Uterus (tissue), 4 donors: ENCODE measurements around the gene MYO18B. TPM values are rescaled to one million over a fixed set of nuclear protein-coding genes. Genes with fewer than 3 reads are reported as not detected.

Experiments
- DNase-seq, 2 donors: peaks; one replicate each; pipeline ENCODE4 v3.0.0-alpha.2; 2019 to 2020
- H3K27ac ChIP-seq, 2 donors: fragments of 200-600 bp; sonication (generic); 1 replicate in 1 of 2; 2 replicates in 1 of 2; pipeline ENCODE4 v1.5.1; 2016 to 2018
- H3K27me3 ChIP-seq, 2 donors: fragments of 200-600 bp; sonication (generic); one replicate each; pipeline ENCODE4 v1.5.1; 2018 to 2019; ENCODE audit warnings: control low read depth in 1 of 2
- H3K36me3 ChIP-seq, 2 donors: fragments of 200-600 bp; sonication (generic); one replicate each; pipeline ENCODE4 v1.5.1; 2019; ENCODE audit warnings: control low read depth in 1 of 2
- H3K4me1 ChIP-seq, 2 donors: fragments of 200-600 bp; sonication (generic); one replicate each; pipeline ENCODE4 v1.5.1; 2018 to 2019; ENCODE audit warnings: control low read depth in 1 of 2
- H3K4me3 ChIP-seq, 2 donors: fragments of 200-600 bp; sonication (generic); 1 replicate in 1 of 2; 2 replicates in 1 of 2; pipeline ENCODE4 v1.5.1; 2018 to 2019; ENCODE audit warnings: mild to moderate bottlenecking in 1 of 2
- H3K9me3 ChIP-seq, 2 donors: fragments of 200-600 bp; sonication (generic); one replicate each; pipeline ENCODE4 v1.5.1; 2019; ENCODE audit warnings: control low read depth in 1 of 2
- POLR2A ChIP-seq, 2 donors: fragments of 450-650 bp; IDR thresholded peaks; one replicate each; pipeline ENCODE4 v1.6.1; 2016; ENCODE audit warnings: antibody characterized with exemption in 2 of 2, mild to moderate bottlenecking in 1 of 2, moderate library complexity in 1 of 2
- intact Hi-C: fragments of 100-400 bp; cut with DNase I; formaldehyde crosslinking; loops from one replicate; pipeline ENCODE4 v1.15.1; 2023; ENCODE audit warnings: low total_unique reads
- total RNA-seq, 4 donors: library from RNA; depleted of rRNA in 3 of 4; stranded (reverse); fragments of >200 nt in 3 of 4; gene quantifications; one replicate each; pipeline versions ENCODE4 v1.1.0 to v1.2.4, GENCODE V29; 2014 to 2023
- TF ChIP-seq, protein P1 (sequence below), 4 experiments: fragments of 200-600 bp in 2 of 4; fragments of 450-650 bp in 2 of 4; sonication (generic) in 2 of 4; IDR thresholded peaks; one replicate each; pipeline ENCODE4 v1.5.1; 2016 to 2019; ENCODE audit warnings: antibody characterized with exemption in 4 of 4, mild to moderate bottlenecking in 2 of 4, moderate library complexity in 1 of 4
- donor health status: DM: yes; HTN: yes; CAD: no.

The MYO18B gene
- total RNA-seq, 4 donors from 2014 or later, result 0.41 to 0.43 TPM; not detected in 2

DNA sequence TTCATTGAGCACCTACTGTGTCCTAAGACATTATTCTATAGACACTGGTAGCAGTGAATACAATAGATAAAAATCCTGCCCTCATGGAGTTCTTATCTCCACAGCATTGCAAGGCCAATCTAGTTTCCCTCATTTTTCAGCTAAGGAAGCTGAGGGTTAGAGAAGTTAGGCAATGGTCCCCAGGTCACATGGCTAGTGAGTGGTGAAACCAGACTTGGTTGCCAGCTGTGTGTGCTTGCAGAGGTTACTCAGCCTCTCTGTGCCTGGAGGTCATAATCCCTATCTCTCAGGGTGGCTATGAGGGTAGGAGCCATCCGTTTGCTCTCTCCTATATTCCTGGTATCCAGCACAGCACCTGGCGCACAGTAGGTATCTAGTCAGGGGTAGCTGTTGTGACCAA lies 279.5 kb downstream of the MYO18B start:
- H3K9me3 ChIP-seq, result no peaks in the 10 kb centered on the region
- no peaks in the 10 kb centered on the region for H3K4me1 ChIP-seq
- TF ChIP-seq, protein P1, sequence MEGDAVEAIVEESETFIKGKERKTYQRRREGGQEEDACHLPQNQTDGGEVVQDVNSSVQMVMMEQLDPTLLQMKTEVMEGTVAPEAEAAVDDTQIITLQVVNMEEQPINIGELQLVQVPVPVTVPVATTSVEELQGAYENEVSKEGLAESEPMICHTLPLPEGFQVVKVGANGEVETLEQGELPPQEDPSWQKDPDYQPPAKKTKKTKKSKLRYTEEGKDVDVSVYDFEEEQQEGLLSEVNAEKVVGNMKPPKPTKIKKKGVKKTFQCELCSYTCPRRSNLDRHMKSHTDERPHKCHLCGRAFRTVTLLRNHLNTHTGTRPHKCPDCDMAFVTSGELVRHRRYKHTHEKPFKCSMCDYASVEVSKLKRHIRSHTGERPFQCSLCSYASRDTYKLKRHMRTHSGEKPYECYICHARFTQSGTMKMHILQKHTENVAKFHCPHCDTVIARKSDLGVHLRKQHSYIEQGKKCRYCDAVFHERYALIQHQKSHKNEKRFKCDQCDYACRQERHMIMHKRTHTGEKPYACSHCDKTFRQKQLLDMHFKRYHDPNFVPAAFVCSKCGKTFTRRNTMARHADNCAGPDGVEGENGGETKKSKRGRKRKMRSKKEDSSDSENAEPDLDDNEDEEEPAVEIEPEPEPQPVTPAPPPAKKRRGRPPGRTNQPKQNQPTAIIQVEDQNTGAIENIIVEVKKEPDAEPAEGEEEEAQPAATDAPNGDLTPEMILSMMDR (IDR thresholded peaks at IDR 0.05), result no peak
- H3K36me3 ChIP-seq, result no peaks in the 10 kb centered on the region
- no peak for DNase-seq
- no peak overlapping the region for H3K27ac ChIP-seq
- intact Hi-C loops, result no loop called here
- H3K4me3 ChIP-seq, result no peak overlapping the region
- no peaks in the 10 kb centered on the region for H3K27me3 ChIP-seq

DNA sequence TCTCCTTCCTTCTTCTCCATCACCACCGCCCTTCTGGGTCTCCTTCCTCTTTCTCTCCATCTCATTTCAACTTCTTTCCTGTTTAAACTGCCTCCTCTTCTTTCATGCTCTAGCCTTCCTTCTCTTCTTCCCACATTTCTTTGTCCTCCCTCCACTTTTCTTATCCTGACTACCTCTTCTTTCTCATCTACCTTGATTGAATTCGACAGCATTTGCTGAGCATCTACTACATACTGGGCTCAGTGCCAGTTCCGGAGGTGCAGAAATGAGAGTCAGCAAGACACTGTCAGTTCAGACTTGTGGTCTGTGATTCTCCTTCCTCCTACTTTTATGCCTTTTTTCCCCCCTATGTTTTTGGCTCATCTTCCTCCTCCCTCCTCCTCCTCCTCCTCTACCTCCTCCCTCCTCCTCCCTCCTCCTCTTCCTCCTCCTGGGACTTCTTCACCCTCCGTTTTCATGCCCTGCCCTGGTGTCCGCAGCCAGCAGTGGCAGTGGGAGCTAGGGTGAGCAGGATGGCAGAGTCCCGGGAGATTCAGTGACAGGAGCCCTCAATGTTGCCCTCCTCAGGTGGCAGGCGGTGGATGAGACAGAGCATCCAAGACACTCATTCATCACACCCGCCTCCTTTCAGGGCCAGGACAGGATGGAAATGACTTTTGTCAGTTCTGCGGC lies 281.3 kb downstream of the MYO18B start:
- Histone ChIP-seq H3K9me3 (no peaks in the 10 kb centered on the region), H3K27me3 (no peaks in the 10 kb centered on the region), H3K36me3 (no peaks in the 10 kb centered on the region), H3K4me3 (no peak overlapping the region), H3K27ac (no peak overlapping the region), H3K4me1 (no peaks in the 10 kb centered on the region)
- DNase-seq, result no peak
- TF ChIP-seq POLR2A (IDR thresholded peaks at IDR 0.05), result no peak
- TF ChIP-seq, protein P1 (IDR thresholded peaks at IDR 0.05), result no peak
- intact Hi-C loops, result no loop called here

DNA sequence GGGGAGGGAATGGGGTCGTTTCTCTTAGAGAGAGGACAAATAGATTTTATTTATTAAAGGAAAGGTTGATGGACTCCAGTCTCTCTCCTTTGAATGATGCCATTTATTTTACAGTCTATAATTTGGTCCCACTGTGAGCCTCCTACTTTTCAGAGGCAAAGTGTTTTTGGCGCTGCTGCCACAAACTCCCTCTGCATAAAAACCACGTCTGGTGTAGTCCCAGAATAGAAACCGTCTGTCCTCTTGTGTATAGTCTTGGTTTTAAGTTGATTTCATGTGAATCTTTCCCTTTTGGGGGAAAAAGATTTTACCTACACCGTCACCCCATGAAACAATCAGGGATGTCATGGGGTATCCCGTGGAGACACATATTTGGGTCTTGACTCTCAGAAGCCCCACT lies 283.6 kb downstream of the MYO18B start:
- H3K27ac ChIP-seq, result no peak overlapping the region
- TF ChIP-seq, protein P1 (IDR thresholded peaks at IDR 0.05), result no peak
- TF ChIP-seq POLR2A (IDR thresholded peaks at IDR 0.05), result no peak
- no peaks in the 10 kb centered on the region for H3K36me3 ChIP-seq
- no peaks in the 10 kb centered on the region for H3K4me1 ChIP-seq
- H3K27me3 ChIP-seq, result no peaks in the 10 kb centered on the region
- no peak overlapping the region for H3K4me3 ChIP-seq
- no peaks in the 10 kb centered on the region for H3K9me3 ChIP-seq
- intact Hi-C loops, result no loop called here
- no peak for DNase-seq

DNA sequence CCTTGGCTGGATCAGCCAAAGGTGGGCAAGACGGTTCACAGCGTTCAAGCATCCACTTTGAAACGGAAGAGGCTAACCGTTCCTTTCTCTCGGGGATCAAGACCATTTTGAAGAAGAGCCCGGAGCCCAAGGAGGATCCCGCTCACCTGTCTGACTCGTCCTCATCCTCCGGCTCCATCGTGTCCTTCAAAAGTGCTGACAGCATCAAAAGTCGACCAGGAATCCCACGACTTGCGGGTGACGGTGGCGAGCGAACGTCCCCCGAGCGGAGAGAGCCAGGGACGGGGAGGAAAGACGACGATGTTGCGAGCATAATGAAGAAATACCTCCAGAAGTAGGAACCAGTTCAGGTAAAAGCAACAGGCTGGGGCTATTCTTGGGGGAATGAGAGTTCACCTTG lies 285.4 kb downstream of the MYO18B start:
- Histone ChIP-seq H3K27me3 (no peaks in the 10 kb centered on the region), H3K4me1 (no peaks in the 10 kb centered on the region), H3K4me3 (no peak overlapping the region), H3K36me3 (no peaks in the 10 kb centered on the region), H3K9me3 (no peaks in the 10 kb centered on the region), H3K27ac (no peak overlapping the region)
- no peak for TF ChIP-seq POLR2A (IDR thresholded peaks at IDR 0.05)
- TF ChIP-seq, protein P1 (IDR thresholded peaks at IDR 0.05), result no peak
- no peak for DNase-seq
- intact Hi-C loops, result no loop called here

DNA sequence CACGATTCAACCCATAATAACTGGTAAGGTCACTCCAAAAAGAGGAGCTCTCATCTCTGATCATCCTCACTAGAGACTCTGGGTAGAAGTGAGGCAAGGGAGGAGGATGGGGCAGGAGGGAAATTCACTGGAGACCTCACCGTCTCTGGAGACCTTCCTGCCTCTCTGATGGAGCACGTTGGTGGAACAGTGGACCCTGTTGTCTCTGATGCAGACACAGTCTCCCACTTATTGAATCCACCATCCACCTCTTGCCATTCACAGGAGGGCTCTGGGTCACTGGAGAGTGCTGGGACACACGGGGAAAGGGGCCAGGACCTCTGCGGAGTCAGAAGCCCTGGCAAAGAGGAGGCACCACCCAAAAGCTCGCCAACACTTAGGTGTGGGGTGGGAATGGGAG lies 289.7 kb downstream of the MYO18B start:
- TF ChIP-seq, protein P1 (IDR thresholded peaks at IDR 0.05), result no peak
- TF ChIP-seq POLR2A (IDR thresholded peaks at IDR 0.05), result no peak
- H3K4me3 ChIP-seq, result no peak overlapping the region
- H3K36me3 ChIP-seq, result no peaks in the 10 kb centered on the region
- H3K27ac ChIP-seq, result no peak overlapping the region
- H3K27me3 ChIP-seq, result no peaks in the 10 kb centered on the region
- DNase-seq, result no peak
- H3K9me3 ChIP-seq, result no peaks in the 10 kb centered on the region
- no peaks in the 10 kb centered on the region for H3K4me1 ChIP-seq
- intact Hi-C loops, result no loop called here
